GM12878 (cell line): ENCODE results near the gene MTF2. TPM values are rescaled to one million over a fixed set of nuclear protein-coding genes. Genes with fewer than 3 reads are reported as not detected.
A peak's percentile ranks its signal among the peaks of the same experiment; 100 is the strongest.

ENCODE experiments used
- BHLHE40 ChIP-seq, 2 experiments: fragments of 450-650 bp in 1 of 2; IDR thresholded peaks; 2 replicates each; pipeline ENCODE4 v1.6.1; 2011 to 2017; ENCODE audit warnings: low read depth in 2 of 2, borderline replicate concordance in 1 of 2, improper control_type of control experiment in 1 of 2, low read length in 1 of 2, mild to moderate bottlenecking in 1 of 2
- DPF2 ChIP-seq: fragments of 450-650 bp; IDR thresholded peaks from 2 replicates; pipeline ENCODE4 v1.6.1; 2017; ENCODE audit warnings: mild to moderate bottlenecking
- ETV6 ChIP-seq, 2 experiments: fragments of 450-650 bp in 1 of 2; IDR thresholded peaks in 1 of 2; conservative IDR thresholded peaks in 1 of 2; 2 replicates each; pipeline ENCODE4 v1.6.1; 2014; ENCODE audit warnings: antibody characterized with exemption in 1 of 2, borderline replicate concordance in 1 of 2, low read depth in 1 of 2, mild to moderate bottlenecking in 1 of 2, moderate library complexity in 1 of 2
- GATAD2B ChIP-seq: fragments of 450-650 bp; conservative IDR thresholded peaks from 2 replicates; pipeline ENCODE4 v1.6.1; 2017; ENCODE audit warnings: low read depth, mild to moderate bottlenecking, moderate library complexity
- IKZF2 ChIP-seq, 2 experiments: fragments of 450-650 bp; IDR thresholded peaks; 2 replicates each; pipeline ENCODE4 v1.6.1; 2017; ENCODE audit warnings: mild to moderate bottlenecking in 2 of 2, moderate library complexity in 2 of 2
- MTA2 ChIP-seq: fragments of 450-650 bp; IDR thresholded peaks from 2 replicates; pipeline ENCODE4 v1.6.1; 2016; ENCODE audit warnings: low read depth, mild to moderate bottlenecking, moderate library complexity
- MYB ChIP-seq: fragments of 150-350 bp; IDR thresholded peaks from 2 replicates; pipeline ENCODE4 v1.6.1; 2014; ENCODE audit warnings: mild to moderate bottlenecking, low read depth, low read length, borderline replicate concordance
- MYC ChIP-seq: IDR thresholded peaks from 2 replicates; pipeline ENCODE4 v1.6.1; 2011; ENCODE audit warnings: mild to moderate bottlenecking, low read length, moderate library complexity, inconsistent platforms; ENCODE audit not compliant: insufficient read depth, insufficient replicate concordance, insufficient read length, severe bottlenecking
- NFIC ChIP-seq: IDR thresholded peaks from 2 replicates; pipeline ENCODE4 v1.6.1; 2012; ENCODE audit warnings: low read depth, mild to moderate bottlenecking, inconsistent platforms, low read length, moderate library complexity
- NR2F1 ChIP-seq: fragments of 450-650 bp; conservative IDR thresholded peaks from 2 replicates; pipeline ENCODE4 v1.6.1; 2017; ENCODE audit warnings: mild to moderate bottlenecking
- PAX5 ChIP-seq: IDR thresholded peaks from 2 replicates; pipeline ENCODE4 v1.6.1; 2011; ENCODE audit warnings: low read depth, low read length, borderline replicate concordance
- RELB ChIP-seq: fragments of 450-650 bp; IDR thresholded peaks from 2 replicates; pipeline ENCODE4 v1.6.1; 2017; ENCODE audit warnings: low read depth, mild to moderate bottlenecking, moderate library complexity
- RFX5 ChIP-seq: IDR thresholded peaks from 2 replicates; pipeline ENCODE4 v1.6.1; 2011; ENCODE audit warnings: low read depth, low read length, improper control_type of control experiment
- SIX5 ChIP-seq: IDR thresholded peaks from 2 replicates; pipeline ENCODE4 v1.6.1; 2011; ENCODE audit warnings: mild to moderate bottlenecking, low read depth, low read length, moderate library complexity; ENCODE audit not compliant: severe bottlenecking
- SKIL ChIP-seq: fragments of 450-650 bp; IDR thresholded peaks from 2 replicates; pipeline ENCODE4 v1.6.1; 2017; ENCODE audit warnings: mild to moderate bottlenecking, low read depth, inconsistent platforms; ENCODE audit not compliant: poor library complexity, severe bottlenecking
- SMAD5 ChIP-seq: IDR thresholded peaks from 2 replicates; pipeline ENCODE4 v1.6.1; 2016; ENCODE audit warnings: antibody characterized with exemption, low read depth
- SUPT20H ChIP-seq: IDR thresholded peaks from 2 replicates; pipeline ENCODE4 v1.6.1; 2011; ENCODE audit warnings: low read depth, mild to moderate bottlenecking, low read length, moderate library complexity, borderline replicate concordance; ENCODE audit not compliant: control insufficient read depth
- TBL1XR1 ChIP-seq: IDR thresholded peaks from 2 replicates; pipeline ENCODE4 v1.6.1; 2012; ENCODE audit warnings: low read depth, low read length, improper control_type of control experiment
- TCF12 ChIP-seq: IDR thresholded peaks from 2 replicates; pipeline ENCODE4 v1.6.1; 2011; ENCODE audit warnings: low read depth, mild to moderate bottlenecking, low read length
- ZNF384 ChIP-seq: IDR thresholded peaks from 2 replicates; pipeline ENCODE4 v1.6.1; 2012; ENCODE audit warnings: low read depth, mild to moderate bottlenecking, low read length, improper control_type of control experiment, borderline replicate concordance
- polyA plus RNA-seq, 11 experiments: library from polyadenylated mRNA; depleted of rRNA in 4 of 11; unstranded in 6 of 11; stranded (reverse) in 5 of 11; fragments of >200 nt; fragmentation: Nextera tagmentation in 4 of 11; fragmentation: Illumina TruSeq in 1 of 11; extraction: Ambion mirVana in 4 of 11; extraction: Trizol in 1 of 11; gene quantifications; 1 replicate in 1 of 11; 2 replicates in 10 of 11; pipeline versions ENCODE4 v1.2.1 to v1.2.3, GENCODE V29; 2011 to 2016; ENCODE audit warnings: inconsistent platforms in 2 of 11, missing spikeins in 2 of 11, low read depth in 1 of 11
- total RNA-seq, 4 experiments: library from RNA; depleted of rRNA in 3 of 4; stranded (reverse); fragments of >200 nt in 3 of 4; fragmentation: Illumina TruSeq in 1 of 4; extraction: Trizol in 1 of 4; gene quantifications; 2 replicates each; pipeline versions ENCODE4 v1.2.1 to v1.2.3, GENCODE V29; 2013 to 2021
- TF ChIP-seq, protein P1 (sequence below), 3 experiments: IDR thresholded peaks in 2 of 3; conservative IDR thresholded peaks in 1 of 3; 2 replicates each; pipeline ENCODE4 v1.5.1; 2011; ENCODE audit warnings: low read depth in 3 of 3, low read length in 3 of 3, mild to moderate bottlenecking in 3 of 3, control low read depth in 2 of 3, moderate library complexity in 2 of 3, inconsistent platforms in 1 of 3, mixed read lengths in 1 of 3; ENCODE audit not compliant: control insufficient read depth in 2 of 3, insufficient read depth in 1 of 3; ENCODE audit errors: extremely low read depth in 1 of 3

MTF2 gene
- total and polyA plus RNA-seq, 10 of the 15 experiments (the other 5 are each of a cell fraction or from before 2014, with no cell fraction given): 22.6 to 74.9 (median 42.8) TPM

- TF ChIP-seq RELB (peak; percentile 72; the same call in 1 of the 2 replicates), RFX5 (no peak), GATAD2B (no peak), DPF2 (peak; percentile 44; the same call in 1 of the 2 replicates), MTA2 (peak; percentile 67; the same call in 1 of the 2 replicates), IKZF2 (IDR thresholded peaks at IDR 0.05) (peak in 1 of 2 experiments; percentile 20; a peak in 2 of 4 replicates), ETV6 (conservative IDR thresholded peaks at IDR 0.05 in 1 of 2, IDR thresholded peaks at IDR 0.05 in 1 of 2; ENCODE audit: borderline replicate concordance in 1 of 2, low read depth in 1 of 2) (no peak), MYB (no peak), NR2F1 (no peak), SMAD5 (no peak), BHLHE40 (IDR thresholded peaks at IDR 0.05; ENCODE audit: borderline replicate concordance in 1 of 2, low read depth in 2 of 2, low read length in 1 of 2) (no peak), TBL1XR1 (no peak), MYC (no peak), PAX5 (no peak), SKIL (no peak), ZNF384 (no peak), SUPT20H (no peak), NFIC (peak; percentile 44; the same call in 1 of the 2 replicates), SIX5 (no peak), TCF12 (no peak)
- TF ChIP-seq, protein P1, sequence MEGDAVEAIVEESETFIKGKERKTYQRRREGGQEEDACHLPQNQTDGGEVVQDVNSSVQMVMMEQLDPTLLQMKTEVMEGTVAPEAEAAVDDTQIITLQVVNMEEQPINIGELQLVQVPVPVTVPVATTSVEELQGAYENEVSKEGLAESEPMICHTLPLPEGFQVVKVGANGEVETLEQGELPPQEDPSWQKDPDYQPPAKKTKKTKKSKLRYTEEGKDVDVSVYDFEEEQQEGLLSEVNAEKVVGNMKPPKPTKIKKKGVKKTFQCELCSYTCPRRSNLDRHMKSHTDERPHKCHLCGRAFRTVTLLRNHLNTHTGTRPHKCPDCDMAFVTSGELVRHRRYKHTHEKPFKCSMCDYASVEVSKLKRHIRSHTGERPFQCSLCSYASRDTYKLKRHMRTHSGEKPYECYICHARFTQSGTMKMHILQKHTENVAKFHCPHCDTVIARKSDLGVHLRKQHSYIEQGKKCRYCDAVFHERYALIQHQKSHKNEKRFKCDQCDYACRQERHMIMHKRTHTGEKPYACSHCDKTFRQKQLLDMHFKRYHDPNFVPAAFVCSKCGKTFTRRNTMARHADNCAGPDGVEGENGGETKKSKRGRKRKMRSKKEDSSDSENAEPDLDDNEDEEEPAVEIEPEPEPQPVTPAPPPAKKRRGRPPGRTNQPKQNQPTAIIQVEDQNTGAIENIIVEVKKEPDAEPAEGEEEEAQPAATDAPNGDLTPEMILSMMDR (IDR thresholded peaks at IDR 0.05 in 2 of 3, conservative IDR thresholded peaks at IDR 0.05 in 1 of 3; ENCODE audit: control insufficient read depth in 2 of 3, extremely low read depth in 1 of 3, insufficient read depth in 1 of 3, low read depth in 3 of 3, low read length in 3 of 3): no peak
These were observed 107.6 kb downstream of the MTF2 start (continued) for GRCh38 chr1:93186667-93187066.
